Activated T-cell treated with anti-CD3 and anti-CD28 coated beads for 1 hour (primary cell): Measurements from ENCODE around the gene ARHGEF28.

Experiments
- DNase-seq: peaks from one replicate; pipeline ENCODE4 v3.0.0-alpha.2; 2020; ENCODE audit warnings: low read depth

ARHGEF28 gene

DNA sequence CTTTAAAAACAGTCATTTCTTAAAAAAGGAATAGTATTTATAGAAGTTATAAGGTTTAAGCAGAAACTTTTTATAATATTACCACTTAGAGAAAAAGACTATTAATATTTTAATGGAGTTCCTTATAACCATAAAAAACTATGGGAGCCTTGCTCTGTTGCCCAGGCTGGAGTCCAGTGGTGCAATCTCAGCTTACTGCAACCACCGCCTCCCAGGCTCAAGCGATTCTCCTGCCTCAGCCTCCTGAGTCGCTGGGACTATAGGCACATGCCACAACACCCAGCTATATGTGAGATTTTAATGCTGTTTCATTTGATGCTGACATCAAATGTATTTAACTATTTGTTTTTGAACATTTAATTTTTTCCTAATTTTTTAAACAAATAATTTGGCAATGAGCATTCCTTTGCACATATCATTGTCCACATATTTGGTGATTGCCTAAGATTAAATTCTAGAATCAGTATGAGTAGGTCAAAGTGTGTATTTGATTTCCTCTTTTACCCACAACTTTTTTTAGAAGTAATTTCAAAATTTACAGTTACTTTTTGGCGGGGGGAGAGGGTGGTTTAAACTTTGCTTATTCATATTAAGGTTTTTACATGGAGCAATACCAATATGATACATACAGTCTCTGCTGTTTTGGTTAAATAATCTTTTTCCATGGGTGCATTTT is 235.5 kb downstream of the ARHGEF28 start:
- no peak for DNase-seq

DNA sequence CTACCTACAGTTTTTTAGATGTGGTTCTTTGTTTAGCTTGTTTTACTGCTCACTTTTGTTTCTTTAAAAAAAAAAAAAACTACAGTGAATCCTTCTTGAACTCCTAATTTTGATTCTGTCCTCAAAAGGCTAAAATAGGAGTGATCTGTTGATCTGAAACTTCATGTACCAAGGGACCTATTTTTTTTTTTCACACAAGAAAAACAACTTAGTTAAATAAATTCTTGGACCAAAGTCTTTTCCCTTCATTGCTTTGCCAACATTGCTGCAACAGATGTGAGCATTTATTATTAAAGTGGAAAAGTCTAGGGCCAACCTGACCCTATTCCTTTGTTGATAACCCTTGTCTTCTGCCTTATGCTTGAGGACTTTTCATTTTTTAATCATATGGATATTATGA is 236.8 kb downstream of the ARHGEF28 start:
- DNase-seq = no peak

DNA sequence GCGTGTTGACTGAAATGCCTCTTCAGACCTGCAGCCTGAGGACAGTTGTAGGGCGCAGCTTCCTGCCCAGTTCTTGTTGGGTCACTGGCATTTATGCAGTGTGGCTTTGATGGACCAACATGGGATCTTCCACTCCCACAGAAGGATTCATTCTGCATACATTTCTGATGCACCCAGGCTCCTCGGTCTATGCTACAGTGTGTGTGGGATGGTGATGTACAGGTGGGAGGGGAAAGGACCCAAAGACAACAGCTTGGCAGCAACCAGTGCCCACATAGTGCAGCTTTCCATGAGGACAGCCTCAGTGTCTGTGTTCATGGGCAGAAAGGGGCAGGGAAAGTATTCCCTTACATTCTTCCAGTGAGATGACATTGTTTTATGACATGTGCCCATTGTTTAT is 237.9 kb downstream of the ARHGEF28 start:
- no peak for DNase-seq

DNA sequence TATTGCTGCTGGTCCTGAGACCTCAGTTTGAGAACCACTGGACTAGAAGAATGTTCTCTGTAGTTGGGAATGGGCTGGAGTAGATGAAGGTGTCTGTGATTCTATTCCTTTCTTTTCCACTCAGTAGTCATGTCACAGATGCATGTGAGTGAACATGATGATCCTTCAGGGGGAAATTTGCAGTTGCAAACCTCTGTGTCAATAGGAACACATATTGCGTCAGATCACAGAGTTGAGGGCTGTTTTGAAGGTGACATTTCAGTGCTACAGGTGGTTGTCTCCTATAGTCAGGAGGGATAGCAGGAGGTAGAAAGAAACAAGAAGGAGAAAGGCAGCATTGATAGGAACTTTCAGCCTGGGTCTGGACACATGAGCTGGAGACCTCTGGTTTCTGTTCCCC is 239.3 kb downstream of the ARHGEF28 start:
- no peak for DNase-seq

DNA sequence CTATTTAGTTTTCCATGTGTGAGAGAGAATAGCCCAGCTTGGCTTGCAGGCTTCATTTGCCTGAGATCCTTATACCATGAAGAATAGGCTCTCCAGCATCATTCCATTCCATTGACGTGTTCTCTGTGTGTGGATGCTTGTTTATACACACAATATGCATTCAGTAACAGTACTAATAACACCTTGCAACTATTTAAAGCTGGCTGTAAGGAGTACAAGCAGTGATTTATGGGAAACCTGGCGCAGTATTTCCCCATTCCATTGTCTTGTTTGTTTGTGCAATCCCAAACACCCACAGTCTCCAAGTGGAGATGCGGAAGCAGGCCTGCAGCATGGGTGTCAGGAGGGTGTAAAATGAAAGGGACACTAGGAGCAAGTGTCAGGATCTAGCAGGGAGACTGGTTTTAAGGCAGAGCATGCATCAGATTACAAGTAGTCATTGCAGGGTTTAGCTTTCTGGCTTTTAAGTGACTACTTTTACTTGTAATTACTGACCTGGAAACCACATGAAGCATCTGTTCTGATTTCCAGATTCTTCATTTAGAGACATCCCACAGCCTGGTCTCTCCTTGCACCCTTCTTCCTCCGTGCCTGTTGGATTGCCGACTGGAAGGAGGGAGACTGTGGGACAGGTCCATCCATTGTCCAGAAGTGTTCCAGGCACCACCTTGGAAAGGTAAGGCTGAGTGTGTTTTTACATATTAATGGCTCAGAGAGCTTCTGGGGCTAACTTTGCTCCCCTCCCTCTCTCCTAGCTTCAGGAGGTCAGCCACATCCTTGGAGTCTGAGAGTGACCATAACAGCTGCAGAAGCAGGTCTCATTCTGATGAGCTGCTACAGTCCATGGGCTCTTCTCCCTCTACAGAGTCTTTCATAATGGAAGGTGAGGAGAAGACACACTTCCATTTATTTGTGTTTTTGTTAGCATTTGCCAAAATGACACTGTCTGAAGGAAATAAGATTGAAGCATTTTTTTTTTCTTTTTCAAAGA is 241.6 kb downstream of the ARHGEF28 start:
- DNase-seq = no peak

DNA sequence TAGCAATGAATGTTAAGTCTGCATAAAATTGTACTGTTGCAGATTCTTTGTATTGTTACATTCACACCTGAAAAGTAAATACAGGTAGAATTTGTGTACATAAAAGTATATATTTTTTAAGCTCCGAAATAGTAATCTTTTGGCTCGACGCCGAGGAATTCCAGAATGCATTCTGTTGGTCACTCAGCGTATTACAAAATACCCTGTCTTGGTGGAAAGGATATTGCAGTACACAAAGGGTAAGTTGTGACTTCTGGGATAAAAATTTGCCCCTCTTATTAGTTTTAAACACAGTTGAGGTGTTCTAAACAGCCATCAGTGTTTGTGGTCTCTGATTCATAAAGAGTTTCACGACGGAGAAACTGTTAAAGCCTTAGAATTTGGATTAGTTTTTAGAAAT is 257.6 kb downstream of the ARHGEF28 start:
- DNase-seq = no peak

DNA sequence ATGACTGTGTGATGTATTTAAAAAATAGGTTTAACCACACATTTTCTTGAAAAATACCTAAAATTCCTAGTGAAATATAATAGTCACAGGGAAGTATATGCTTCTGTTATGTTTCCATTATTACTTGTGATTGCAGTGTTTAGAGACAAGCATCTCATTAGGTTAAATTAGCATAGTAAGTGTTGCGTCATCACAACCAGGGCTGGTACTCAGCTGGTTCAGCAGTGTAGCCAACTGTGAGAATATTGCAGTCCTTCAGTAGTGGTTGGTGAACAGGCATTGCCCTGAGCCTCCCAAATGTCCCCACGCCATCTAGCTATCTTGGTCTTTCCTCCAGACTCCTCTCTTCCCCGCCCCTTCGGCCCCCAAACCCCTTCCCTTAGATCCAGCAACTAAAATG is 261.7 kb downstream of the ARHGEF28 start:
- DNase-seq = no peak

DNA sequence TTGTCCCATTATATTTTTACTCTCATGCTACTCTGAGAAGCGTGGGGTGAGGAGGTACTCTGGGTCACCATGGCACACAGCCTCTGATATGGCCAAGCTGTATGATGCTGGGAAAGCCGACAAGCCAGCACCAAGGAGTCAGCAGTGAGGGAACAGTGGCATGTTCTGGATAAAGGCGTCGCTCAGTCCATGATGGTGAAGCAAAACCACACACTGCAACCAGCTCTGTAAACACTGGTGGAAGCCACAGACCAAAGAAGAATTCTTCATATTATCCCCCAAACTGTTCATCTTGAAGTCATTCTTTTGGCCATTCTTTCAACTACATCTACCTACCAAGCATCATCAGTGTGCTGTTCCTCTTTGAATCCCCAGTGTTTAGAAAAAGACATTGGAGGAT is 264.6 kb downstream of the ARHGEF28 start:
- no peak for DNase-seq

DNA sequence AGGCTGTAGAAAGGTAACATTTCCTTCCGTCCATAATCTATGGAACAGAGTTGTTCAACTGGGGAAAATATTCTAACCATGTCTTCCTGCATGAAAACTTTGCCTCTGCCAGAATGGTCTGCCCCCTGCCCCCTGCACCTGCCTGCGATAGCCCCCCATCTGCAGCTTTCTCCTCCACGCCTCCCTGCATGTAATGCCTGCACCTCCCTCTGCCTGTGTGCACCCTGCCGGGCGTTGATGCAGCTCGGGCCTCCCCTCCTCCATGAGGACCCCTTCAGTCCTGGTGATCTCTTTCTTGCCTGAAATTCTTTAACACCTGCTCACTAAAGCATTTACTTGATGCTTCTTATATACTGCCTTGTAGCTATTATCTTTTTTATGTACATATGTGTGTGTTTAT is 266.2 kb downstream of the ARHGEF28 start:
- DNase-seq = no peak

DNA sequence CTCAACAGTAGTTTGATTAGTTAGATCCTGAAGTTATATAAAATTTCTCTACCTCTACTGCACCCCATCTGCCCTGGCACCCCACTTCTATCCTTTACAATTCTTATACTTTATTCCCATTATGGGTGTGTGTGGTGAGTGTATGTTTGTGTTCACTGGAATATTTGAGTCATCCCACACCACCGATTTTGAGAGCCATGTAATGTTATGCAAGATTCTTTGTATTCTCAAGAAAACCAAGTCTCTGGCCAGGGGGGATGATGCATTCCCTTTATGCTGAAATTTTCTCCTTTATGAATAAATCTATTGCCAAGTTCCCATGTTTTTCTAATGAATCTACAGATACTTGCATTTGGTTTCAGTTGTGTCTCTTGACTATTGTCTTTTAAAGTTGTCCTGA is 266.8 kb downstream of the ARHGEF28 start:
- DNase-seq = no peak

DNA sequence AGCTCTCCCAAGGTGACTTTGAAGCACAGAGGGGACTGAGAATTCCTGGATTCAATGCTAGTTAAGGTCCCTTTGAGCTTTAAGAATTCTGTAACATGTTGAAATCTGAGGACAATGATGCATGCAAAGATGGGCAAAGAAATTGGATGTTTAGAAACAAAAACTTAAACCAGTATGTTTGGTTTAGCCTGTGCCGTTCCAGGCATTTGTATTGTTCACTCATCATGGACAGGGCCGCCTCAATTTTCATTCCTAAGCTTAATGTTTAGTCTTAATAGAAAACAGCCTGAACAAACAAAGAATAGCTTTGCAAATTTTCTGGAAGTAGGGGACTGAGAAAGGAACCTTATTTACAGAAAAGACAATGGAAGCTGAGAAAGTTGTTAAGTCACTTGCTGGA is 267.8 kb downstream of the ARHGEF28 start:
- DNase-seq = no peak

DNA sequence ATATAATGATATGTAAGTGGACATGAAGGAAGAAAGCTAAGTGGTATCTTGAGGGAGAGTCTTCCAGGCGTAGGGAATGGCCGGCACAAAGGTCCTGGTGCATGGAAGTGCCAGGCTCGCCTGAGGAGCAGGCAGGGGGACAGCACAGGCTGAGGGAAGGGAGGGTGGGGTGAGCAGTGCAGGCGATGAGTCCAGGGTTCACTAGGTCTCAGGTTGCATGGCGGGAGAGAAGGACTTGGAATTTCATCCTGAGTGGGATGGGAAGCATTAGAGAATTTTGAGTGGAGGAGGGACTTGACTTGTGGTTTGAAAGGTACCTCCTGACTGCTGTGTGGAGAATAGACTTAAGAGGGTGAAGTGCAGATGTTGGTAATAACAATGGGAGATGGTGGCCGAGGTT is 268.9 kb downstream of the ARHGEF28 start:
- no peak for DNase-seq

DNA sequence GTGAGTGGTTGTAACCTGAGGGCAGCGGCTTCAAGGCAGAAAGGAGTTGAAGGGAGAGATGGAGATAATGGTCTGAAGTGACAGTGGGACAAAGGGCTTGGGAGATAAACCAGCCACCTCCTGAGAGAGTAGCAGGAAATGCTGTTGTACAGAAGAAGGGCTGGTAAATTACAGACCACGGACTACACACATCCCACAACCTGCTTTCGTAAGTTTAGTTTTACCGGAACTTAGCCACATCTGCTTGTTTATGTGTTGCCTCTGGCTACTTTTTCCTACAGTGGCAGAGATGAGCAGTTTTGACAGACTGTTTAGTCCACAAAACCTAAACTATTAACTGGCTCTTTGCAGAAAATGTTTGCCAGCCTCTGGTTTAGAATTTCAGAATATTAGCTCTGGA is 269.5 kb downstream of the ARHGEF28 start:
- no peak for DNase-seq

DNA sequence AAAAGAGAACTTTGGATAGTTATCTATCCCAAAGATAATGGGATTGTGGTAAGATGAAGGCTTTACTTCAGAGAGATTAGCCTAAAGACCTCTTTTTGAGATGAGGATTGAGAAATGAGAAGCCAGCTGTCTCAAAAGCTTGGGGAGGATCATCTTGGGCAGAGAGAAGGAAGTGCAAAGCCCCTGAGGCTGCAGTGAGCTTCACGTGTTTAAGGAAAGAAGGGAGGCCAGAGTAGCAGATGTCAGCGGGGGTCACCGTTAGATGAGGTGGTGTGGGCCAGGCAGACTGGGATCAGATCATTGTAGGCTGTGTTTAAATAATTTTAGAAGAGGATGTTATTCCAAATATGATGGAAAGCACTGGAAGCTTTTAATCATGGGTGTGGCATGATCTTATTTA is 270.1 kb downstream of the ARHGEF28 start:
- DNase-seq = no peak

DNA sequence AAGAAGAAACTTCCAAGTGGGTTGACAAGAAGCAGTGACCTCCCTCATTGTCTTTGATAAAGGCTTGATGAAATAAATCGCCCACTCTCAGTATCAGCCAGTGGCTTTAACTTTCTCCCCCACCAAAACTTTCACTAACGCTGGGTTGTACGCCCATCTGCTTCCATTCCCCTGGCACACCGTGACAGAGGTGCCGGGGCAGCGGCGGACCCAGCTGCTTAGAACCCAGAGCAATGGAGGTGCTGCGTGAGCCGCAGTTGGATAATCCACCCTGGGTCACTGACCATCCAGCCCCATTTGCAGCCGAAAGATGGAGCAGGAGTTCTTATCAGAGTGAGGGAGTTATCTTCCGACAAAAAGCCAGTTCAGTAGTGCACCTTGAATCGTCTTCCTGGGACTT is 270.7 kb downstream of the ARHGEF28 start:
- DNase-seq = no peak

DNA sequence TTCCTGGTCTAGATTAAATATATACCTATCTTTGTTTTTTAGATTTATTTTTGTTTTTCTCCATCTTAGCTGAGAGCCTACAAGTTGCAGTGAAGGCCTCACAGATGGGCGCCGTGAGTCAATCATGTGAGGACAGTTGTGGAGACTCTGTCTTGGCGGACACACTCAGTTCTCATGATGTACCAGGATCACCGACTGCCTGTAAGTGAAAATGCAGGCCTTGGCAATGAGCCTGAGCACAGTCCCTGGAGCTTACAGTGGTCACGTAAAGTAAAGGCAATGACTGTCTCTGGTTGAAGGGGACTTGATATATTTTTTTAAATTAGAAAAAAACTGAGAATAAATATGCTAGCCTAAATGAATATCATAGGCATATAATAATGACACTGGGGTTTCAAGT is 271.9 kb downstream of the ARHGEF28 start:
- DNase-seq = no peak

DNA sequence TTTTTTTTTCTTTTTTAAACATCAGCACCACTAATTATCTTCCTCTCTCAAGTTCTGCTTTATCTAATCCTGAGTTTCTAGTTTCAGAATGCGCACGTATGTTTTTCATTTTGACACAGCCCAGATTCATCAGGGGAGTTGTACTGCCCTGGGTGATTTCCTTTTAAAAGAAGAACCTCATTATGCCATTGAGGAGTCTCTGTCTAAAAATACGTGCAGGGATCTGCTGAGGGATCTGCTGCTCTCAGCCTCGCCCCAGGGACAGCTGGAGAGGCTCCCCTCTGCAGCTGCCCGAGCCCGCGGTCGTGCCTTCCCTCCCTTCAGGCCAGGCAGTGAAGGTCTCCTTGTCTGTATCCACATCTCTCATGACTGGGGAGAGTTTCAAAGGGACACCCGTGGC is 273.1 kb downstream of the ARHGEF28 start:
- no peak for DNase-seq

DNA sequence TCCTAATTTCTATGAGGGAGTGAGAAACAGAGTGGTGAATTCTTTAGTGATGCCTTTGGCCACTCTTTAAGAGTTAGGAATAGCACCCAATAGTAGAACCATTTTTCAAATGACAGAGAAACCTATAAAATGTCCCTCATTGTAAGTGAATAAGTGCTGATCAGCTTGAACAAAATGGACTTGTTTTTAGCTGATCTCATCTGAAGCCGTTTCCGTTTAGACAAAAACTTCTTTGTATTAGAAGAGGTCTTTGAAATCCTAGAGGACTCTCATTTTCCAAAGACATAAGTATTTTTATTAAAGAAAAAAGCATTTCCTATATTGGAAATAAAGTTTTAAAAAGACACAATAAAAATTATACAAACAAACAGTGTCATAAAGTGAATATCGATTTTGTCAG is 273.9 kb downstream of the ARHGEF28 start:
- DNase-seq = no peak

DNA sequence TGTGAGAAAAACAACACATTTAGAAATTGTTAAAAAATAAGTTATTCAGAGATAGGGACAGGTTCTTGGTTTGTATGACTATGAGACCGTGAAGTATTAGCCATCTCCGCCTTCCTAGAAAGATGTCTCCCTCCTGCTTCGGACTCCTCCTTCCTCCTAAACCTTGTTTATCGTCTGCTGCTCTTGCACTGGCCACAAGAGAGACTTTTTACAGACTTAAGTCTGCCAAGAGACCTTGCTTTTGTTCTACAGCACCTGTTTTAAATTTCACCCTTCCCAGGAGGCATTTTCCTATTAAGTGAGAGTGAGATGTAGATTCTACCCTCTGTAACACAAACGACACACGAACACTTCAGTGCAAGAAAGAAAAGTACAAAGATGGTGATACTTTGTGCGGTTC is 274.6 kb downstream of the ARHGEF28 start:
- DNase-seq = no peak

DNA sequence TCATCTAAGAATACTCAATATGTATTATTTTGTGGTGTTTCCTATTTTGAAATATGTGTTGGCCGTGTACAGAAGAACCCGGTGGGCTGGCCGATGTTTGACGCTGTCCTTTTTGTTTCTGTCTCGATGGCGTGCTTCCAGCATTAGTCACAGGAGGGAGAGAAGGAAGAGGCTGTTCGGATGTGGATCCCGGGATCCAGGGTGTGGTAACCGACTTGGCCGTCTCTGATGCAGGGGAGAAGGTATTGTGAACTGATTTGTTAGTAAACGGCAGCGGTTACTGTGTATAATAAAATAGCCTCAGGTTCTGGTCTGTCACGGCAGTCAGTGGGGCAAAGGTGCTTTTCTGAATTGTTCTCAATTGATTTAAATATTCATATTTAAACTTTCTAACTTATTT is 275.0 kb downstream of the ARHGEF28 start:
- no peak for DNase-seq

DNA sequence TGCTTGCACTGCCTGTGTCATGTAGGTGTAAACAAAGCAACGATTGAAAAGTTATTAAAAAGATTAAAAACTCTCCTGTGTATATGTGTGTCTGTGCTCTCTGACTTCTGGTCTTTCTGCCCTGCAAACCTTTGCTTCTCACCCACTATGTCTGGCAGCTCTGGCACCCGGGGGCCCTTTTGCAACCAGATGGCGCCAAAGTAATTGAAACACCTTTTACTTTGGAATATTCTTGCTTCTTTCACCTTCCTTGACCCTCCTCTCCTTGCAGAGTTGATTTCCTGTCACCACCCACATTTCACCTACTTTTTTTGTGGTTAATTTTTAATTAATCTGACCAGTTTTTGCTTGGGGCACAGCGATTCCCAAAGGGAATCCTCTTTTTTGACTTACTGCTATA is 275.5 kb downstream of the ARHGEF28 start:
- no peak for DNase-seq

DNA sequence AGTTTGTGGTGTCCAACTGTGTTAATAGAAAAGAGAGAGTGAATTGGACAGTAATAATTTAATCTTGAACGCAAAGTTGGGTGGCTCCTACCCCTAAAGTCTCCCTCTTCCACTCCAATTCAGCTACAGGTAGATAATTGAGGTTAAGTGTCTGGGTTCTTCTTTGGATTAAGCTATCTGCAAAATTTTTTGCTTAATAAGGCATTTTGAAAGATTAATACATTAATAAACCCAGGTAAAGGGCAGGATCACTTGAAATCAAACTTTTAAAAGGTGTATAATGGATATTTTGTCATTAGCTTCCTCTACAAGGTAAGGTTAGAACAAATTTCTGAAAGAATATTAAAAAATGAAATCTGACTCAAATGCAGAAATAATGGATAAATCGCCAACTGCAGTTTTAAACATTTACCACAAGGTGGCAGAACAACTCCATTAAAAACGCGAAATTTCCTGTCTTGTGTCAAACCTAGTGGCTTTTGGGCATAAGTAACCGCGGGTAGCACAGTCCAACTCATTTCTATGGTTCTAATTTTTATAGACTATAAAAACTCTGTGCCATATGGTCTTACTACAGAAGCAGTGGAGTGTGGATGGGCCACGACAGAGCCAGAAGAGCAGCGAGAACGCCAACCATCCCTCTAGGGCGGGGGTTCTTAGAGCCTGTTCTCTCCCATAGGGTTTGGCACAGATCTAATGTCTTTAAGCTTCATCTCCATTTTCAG is 276.5 kb downstream of the ARHGEF28 start:
- no peak for DNase-seq

DNA sequence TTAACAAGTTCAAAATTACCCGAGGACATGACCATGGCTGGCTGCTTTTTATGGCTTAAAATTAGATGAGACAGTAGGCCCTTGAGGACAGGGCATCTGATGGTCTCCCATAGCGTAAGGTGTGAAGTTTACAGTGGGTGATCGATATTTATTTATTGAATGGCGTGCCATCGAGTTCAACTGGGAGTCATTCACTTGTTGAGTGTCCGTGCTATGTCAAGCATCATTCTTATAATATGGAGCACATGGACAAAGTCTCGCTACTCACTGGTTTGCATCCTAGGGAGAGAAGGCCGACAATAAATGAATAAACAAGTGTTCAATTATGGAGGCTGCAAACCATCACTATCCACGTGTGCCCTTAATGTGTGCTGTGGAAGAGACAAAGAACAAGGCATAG is 277.2 kb downstream of the ARHGEF28 start:
- no peak for DNase-seq
